GM19438 (cell line): ENCODE measurements around the gene SH3GL1.
A peak's percentile ranks its signal among the peaks of the same experiment; 100 is the strongest.

Experiments
- ATAC-seq: cut with Tn5 transposase; IDR thresholded peaks from one replicate; pipeline ENCODE4 v1.9.1; 2021; ENCODE audit warnings: low read depth; ENCODE audit not compliant: unreplicated experiment

The SH3GL1 gene

DNA sequence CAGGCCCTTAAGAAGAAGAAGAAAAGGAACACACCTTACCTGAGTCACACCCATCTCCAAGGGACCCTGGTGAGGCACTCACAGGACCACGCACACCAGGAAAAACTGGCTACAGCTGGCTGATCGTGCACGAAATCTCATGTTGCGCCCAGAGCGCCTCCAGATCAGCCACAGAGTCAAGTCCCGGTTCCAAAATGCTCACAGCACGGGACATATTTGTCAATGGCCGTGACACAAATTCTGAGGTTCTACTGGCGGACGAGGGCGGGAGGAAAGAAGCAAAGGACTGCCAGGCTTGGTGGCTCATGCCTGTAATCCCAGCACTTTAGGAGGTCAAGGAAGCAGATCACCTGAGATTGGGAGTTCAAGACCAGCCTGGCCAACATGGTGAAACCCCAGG is 21.5 kb downstream of the SH3GL1 start:
- no peak for ATAC-seq

- ATAC-seq = no peak
Observed at GRCh38 chr19:4376991-4377781, 23.2 kb downstream of the SH3GL1 start.

DNA sequence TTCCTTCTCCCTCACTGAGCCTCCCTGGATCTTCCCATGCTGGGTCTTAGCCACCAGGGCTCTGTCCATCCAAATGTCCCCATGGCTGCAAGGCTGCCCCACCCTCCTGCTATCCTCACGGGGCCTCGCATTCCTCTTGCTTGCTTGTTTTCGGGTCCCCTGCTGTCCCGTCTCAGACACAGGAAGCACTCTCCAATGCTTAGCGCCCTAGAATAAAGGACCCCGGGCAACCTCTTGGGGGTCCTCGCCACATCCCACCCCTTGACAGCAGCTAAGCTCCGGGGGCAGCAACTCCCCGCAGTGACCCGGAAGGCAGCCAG is 23.7 kb downstream of the SH3GL1 start:
- no peak for ATAC-seq

DNA sequence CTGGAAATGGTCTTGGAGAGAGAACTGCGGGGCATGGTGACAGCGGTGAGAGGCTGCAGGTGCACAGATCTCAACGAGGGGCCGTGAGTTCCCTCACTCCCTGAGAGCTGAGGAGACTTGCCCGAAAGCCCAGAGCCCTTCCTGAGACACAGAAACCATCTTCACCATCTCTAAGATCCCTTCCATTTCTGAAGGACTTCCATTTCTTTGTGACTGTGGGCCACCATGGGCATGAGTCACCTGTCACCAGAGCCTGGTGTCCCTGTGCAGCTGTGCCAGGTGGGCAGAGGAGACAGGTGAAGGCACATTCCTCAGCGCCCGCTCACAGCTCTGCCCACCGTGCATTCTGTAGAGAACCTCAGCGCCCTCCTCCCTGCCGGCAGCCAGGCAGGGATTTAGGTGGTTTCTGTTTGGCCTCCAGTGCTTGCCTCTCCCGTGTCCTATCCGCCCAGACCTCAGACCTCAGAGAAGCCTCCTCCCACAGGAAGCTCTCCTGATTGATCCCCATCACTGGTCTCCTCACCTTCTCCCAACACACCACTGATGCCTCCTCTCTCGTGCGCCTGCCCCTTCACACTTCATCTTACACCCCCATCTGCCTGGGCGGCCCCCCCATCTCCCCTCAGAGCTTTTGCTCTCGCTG is 24.2 kb downstream of the SH3GL1 start:
- no peak for ATAC-seq

- no peak for ATAC-seq
Observed at GRCh38 chr19:4375164-4376027, 25.0 kb downstream of the SH3GL1 start.

DNA sequence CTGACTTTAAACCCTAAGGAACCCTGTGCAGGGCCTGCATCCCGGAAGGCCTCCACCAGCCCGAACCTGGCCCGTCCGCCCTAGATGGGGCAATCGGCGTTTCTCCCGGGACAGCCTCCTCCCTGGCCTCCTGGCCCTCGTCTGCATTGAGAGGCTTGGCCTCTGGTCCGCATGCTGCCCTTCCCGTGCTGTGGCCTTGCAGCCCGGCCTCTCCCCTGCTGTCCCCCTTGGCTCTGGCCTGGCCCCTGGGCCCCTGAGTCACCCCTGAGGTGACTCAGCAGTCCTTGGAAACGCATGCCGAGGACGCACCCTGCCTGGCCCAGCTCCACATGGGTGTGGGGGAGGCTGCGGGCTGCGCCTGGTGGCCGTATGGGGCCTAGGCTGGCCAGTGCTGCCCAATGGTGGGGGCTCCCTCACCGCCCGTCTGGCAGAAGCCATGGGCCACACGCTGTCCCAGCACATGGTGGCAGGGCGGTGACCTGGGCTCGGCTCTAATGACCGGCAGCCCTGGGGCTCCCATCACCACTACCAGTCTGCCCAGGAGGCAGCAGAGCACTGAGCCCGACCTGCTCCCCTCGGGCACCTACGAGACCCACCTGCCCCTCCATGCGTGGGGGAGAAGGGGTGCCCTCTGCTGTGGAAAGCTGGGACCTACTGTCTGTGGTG is 25.7 kb downstream of the SH3GL1 start:
- no peak for ATAC-seq

- ATAC-seq = no peak
Observed at GRCh38 chr19:4373601-4374497, 26.5 kb downstream of the SH3GL1 start.

DNA sequence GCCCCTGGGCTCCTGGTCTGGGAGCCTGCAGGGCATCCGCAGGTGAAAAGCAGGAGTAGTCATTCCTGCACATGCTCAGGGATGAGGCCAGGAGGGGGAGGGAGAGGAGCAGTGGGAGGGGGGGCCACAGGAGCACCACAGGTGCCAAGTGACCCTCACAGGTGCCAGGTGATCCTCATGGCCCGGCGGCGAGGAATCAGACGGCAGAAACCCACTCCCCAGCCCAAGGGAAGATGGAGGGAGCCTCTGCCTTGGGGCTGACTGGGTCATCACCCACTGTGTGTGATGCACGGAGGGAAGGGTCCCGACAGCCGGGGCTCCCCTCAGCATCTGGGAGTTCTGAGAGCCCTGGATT is 27.4 kb downstream of the SH3GL1 start:
- no peak for ATAC-seq

- ATAC-seq = no peak
Observed at GRCh38 chr19:4372165-4373012, 28.0 kb downstream of the SH3GL1 start.

DNA sequence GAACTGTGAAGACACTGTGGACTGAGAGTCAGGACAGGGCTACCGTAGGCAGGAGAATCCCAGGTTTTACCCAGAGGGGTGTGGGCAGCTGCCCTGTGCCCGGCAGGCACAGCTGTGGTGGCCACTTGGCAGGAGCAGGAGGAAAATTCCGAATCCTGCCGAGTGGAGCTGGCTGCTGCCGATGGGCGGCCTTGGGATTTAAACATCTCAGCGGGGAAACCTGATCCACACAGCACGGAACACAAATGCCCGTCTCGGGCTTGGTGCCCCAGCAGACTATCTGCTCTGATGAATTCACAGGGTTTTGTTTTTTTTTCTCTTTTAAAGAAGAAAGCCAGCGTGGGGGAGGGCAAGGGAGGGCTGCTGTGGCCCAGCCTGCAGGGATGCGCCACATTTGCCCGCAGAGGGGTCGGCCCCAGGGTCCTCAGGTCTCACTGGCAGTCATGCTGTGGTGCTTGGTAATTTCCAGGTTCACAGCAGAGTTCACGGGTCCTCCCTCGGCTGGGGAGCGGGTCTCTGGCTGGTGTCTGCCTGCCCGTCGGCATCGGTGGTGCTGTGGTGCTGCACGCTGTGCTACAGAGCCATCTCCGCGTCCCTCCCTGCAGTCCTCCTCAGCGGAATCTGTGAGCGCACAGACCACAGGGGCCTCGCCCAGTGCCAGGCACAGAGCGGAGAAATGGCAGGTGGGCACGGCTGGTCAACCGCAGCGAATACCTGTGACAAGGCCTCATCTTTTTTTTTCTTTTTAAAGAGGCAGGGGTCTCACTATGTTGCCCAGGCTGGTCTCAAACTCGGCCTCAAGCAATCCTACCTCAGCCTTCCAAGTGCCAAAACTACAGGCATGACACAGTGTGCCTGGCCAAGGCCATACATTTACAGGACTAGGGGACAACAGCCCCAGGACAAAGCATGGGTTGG is 28.8 kb downstream of the SH3GL1 start:
- ATAC-seq = no peak

GRCh38 chr19:4370418-4371041 is 29.8 kb downstream of the SH3GL1 start:
- no peak for ATAC-seq

GRCh38 chr19:4369888-4370260 is 30.5 kb downstream of the SH3GL1 start:
- peak; percentile 38 for ATAC-seq

- ATAC-seq = peak; percentile 60
Observed at GRCh38 chr19:4369109-4369887, 31.0 kb downstream of the SH3GL1 start.

GRCh38 chr19:4368128-4368820 is 32.1 kb downstream of the SH3GL1 start:
- ATAC-seq = peak; percentile 7

DNA sequence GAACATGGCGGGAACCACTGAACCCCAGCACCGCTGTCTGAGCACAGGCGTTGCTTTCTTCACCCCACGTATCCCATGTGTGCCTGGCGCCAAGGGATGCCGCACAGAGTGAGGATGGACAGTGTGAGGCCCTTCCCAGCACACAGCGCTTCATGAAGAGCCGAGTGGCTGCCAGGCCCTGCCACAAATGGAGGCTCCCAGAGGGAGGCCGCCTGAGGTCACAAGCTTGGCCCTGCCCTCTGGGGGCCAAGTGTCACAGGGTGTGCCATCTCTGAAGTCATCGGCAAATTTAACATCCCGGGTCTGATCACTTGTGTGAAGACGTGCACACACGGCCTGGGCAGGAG is 32.6 kb downstream of the SH3GL1 start:
- no peak for ATAC-seq

DNA sequence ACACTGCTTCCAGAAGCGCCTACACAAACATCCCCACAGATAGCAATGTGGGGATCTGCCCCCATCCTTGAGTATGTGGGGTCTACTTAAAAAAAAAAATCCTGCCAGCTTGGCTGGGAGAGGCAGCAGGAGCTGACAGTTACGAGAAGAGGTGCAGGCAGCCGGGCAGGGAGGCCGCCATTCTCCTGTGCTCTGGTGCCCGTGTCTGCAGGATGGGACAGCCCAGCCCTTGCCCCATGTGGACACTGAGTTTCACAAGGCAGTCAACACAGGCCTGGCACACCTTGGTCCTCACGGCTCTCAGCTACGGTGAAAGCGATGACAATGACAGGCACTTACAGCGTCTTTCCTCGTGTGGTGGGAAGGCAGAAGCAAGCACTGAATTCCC is 33.0 kb downstream of the SH3GL1 start:
- no peak for ATAC-seq
